Panc1 (cell line): Measurements from ENCODE around the gene HOXD3. TPM values are rescaled to one million over a fixed set of nuclear protein-coding genes. Genes with fewer than 3 reads are reported as not detected.

Experiments
- ATAC-seq: fragments of 200-7000 bp; cut with Tn5 transposase; 2 replicates; pipeline ENCODE4 v1.9.1; 2020; ENCODE audit warnings: mild to moderate bottlenecking, moderate library complexity
- BruUV-seq: library from RNA; stranded (reverse); fragments of 400-500 nt; replicated peaks from 2 replicates; lab custom pipeline; 2021; lab: Mats Ljungman, UMichigan
- CTCF ChIA-PET: fragments of 300-600 bp; sonication (Branson Sonifier 250); formaldehyde crosslinking; loops from one replicate; lab custom pipeline; 2022; ENCODE audit warnings: antibody characterized with exemption; lab: Charles Lee
- POLR2A ChIA-PET: fragments of 300-600 bp; sonication (Branson Sonifier 250); formaldehyde crosslinking; loops from one replicate; lab custom pipeline; 2022; ENCODE audit warnings: antibody characterized with exemption; lab: Charles Lee
- DNase-seq: peaks from one replicate; pipeline ENCODE4 v3.0.0-alpha.2; 2010; ENCODE audit warnings: low read depth, low spot score
- H3K27ac ChIP-seq: 2 replicates; pipeline ENCODE4 v1.5.1; 2011; ENCODE audit warnings: mild to moderate bottlenecking, low read length, inconsistent platforms
- H3K27me3 ChIP-seq: fragments of 200-500 bp; sonication (Bioruptor generic); 2 replicates; pipeline ENCODE4 v1.6.0; 2014; ENCODE audit warnings: low read length, inconsistent platforms; ENCODE audit not compliant: control insufficient read depth, insufficient read depth
- H3K36me3 ChIP-seq: fragments of 200-500 bp; sonication (Bioruptor generic); 2 replicates; pipeline ENCODE4 v1.5.1; 2014; ENCODE audit warnings: inconsistent platforms, mild to moderate bottlenecking, low read length, moderate library complexity; ENCODE audit not compliant: control insufficient read depth, insufficient read depth
- H3K4me1 ChIP-seq: 2 replicates; pipeline ENCODE4 v1.5.1; 2011; ENCODE audit warnings: inconsistent platforms, mild to moderate bottlenecking, low read length, moderate library complexity; ENCODE audit not compliant: control insufficient read depth, insufficient read depth
- H3K4me3 ChIP-seq, 2 experiments: 2 replicates each; pipeline ENCODE4 v1.5.1; 2011 to 2012; ENCODE audit warnings: low read depth in 2 of 2, low read length in 2 of 2, mild to moderate bottlenecking in 2 of 2, inconsistent platforms in 1 of 2, moderate library complexity in 1 of 2
- H3K9me3 ChIP-seq: fragments of 200-500 bp; sonication (Bioruptor generic); 2 replicates; pipeline ENCODE4 v1.5.1; 2014; ENCODE audit warnings: low read depth, mild to moderate bottlenecking, inconsistent platforms, low read length, moderate library complexity; ENCODE audit not compliant: control insufficient read depth, insufficient read depth
- POLR2AphosphoS5 ChIP-seq: IDR thresholded peaks from 2 replicates; pipeline ENCODE4 v1.6.1; 2012; ENCODE audit warnings: mild to moderate bottlenecking, low read depth, low read length, moderate library complexity
- SIN3A ChIP-seq: IDR thresholded peaks from 2 replicates; pipeline ENCODE4 v1.6.1; 2012; ENCODE audit warnings: low read depth, mild to moderate bottlenecking, low read length, moderate library complexity, borderline replicate concordance; ENCODE audit not compliant: insufficient read depth
- TCF7L2 ChIP-seq: IDR thresholded peaks from 2 replicates; pipeline ENCODE4 v1.6.1; 2011; ENCODE audit warnings: mild to moderate bottlenecking, low read depth, low read length, inconsistent platforms
- in situ Hi-C: cut with HindIII; loops from 2 replicates; pipeline ENCODE4 v1.10.0; 2016; ENCODE audit warnings: low sequenced_read_pairs, low pct_unique_long_range_greater_than_20kb
- intact Hi-C: fragments of 100-400 bp; cut with micrococcal nuclease; formaldehyde crosslinking; loops from one replicate; pipeline ENCODE4 v1.10.0; 2022; ENCODE audit not compliant: unreplicated experiment
- total RNA-seq: library from RNA; stranded (reverse); gene quantifications from one replicate; pipeline ENCODE4 v1.2.1, GENCODE V29; 2021; ENCODE audit not compliant: unreplicated experiment
- TF ChIP-seq, protein P1 (sequence below): fragments of 450-650 bp; IDR thresholded peaks from 2 replicates; pipeline ENCODE4 v1.5.1; 2017; ENCODE audit warnings: mild to moderate bottlenecking
- TF ChIP-seq, protein P2 (sequence below), 2 experiments: IDR thresholded peaks; 2 replicates each; pipeline ENCODE4 v1.6.1; 2011 to 2012; ENCODE audit warnings: low read depth in 2 of 2, control low read depth in 1 of 2, low read length in 1 of 2, mild to moderate bottlenecking in 1 of 2, moderate library complexity in 1 of 2; ENCODE audit not compliant: insufficient read depth in 1 of 2

The HOXD3 gene
- total RNA-seq, 1 experiment from 2014 or later: 1.8 TPM

DNA sequence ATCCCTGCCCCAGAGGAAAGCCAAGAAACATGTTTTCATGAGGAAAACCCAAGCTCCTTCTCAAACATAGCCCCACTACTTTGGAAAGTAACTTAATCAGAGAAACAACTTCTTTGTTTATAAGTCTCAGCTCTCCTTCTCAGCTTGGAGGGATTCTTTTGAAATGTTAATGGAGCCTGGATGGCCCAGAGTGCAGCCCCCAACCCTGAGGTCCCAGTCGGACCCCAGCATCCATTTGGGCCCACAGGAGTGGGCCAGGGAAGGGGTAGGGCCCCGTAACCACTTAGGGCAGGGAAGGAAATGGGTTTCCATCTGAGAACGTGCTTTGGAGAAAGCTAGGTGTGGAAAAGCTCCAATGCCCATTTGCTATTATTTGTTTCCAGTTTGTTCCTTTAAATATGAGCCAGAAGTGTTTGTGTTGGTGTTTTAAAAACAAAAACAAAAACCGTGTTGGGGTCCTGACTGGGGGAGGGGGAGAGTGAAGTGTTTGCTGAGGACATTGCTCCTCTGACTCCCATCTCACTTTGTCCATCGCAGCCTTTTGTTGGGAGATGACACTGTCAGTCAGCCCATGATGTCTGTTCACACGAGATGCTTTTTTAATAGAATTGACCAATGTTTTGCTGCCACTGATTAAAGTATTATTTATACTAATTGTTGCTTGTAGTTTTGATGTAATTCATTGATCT, 1.6 kb upstream of the HOXD3 start:
- H3K27ac ChIP-seq: no peak overlapping the region
- peaks cover 2% of the 10 kb centered on the region; the same call in 1 of the 2 replicates for H3K27me3 ChIP-seq
- TF ChIP-seq POLR2AphosphoS5: no peak
- TF ChIP-seq SIN3A: no peak
- TF ChIP-seq, protein P1, sequence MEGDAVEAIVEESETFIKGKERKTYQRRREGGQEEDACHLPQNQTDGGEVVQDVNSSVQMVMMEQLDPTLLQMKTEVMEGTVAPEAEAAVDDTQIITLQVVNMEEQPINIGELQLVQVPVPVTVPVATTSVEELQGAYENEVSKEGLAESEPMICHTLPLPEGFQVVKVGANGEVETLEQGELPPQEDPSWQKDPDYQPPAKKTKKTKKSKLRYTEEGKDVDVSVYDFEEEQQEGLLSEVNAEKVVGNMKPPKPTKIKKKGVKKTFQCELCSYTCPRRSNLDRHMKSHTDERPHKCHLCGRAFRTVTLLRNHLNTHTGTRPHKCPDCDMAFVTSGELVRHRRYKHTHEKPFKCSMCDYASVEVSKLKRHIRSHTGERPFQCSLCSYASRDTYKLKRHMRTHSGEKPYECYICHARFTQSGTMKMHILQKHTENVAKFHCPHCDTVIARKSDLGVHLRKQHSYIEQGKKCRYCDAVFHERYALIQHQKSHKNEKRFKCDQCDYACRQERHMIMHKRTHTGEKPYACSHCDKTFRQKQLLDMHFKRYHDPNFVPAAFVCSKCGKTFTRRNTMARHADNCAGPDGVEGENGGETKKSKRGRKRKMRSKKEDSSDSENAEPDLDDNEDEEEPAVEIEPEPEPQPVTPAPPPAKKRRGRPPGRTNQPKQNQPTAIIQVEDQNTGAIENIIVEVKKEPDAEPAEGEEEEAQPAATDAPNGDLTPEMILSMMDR: no peak
- TF ChIP-seq TCF7L2: no peak
- TF ChIP-seq, protein P2, sequence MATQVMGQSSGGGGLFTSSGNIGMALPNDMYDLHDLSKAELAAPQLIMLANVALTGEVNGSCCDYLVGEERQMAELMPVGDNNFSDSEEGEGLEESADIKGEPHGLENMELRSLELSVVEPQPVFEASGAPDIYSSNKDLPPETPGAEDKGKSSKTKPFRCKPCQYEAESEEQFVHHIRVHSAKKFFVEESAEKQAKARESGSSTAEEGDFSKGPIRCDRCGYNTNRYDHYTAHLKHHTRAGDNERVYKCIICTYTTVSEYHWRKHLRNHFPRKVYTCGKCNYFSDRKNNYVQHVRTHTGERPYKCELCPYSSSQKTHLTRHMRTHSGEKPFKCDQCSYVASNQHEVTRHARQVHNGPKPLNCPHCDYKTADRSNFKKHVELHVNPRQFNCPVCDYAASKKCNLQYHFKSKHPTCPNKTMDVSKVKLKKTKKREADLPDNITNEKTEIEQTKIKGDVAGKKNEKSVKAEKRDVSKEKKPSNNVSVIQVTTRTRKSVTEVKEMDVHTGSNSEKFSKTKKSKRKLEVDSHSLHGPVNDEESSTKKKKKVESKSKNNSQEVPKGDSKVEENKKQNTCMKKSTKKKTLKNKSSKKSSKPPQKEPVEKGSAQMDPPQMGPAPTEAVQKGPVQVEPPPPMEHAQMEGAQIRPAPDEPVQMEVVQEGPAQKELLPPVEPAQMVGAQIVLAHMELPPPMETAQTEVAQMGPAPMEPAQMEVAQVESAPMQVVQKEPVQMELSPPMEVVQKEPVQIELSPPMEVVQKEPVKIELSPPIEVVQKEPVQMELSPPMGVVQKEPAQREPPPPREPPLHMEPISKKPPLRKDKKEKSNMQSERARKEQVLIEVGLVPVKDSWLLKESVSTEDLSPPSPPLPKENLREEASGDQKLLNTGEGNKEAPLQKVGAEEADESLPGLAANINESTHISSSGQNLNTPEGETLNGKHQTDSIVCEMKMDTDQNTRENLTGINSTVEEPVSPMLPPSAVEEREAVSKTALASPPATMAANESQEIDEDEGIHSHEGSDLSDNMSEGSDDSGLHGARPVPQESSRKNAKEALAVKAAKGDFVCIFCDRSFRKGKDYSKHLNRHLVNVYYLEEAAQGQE (IDR thresholded peaks at IDR 0.05; ENCODE audit: insufficient read depth in 1 of 2, low read depth in 2 of 2, low read length in 1 of 2): no peak
- ChIA-PET CTCF (interaction anchor here (0.6 to 1.5 kb wide), 2 partner anchors 300 to 1900 kb away, joined by 3 to 5 read pairs; no protein-coding TSS in a partner anchor), POLR2A (no interaction called here)
- peaks cover 3% of the 10 kb centered on the region; the same call in 1 of the 2 replicates for H3K4me1 ChIP-seq
- no peak overlapping the region for H3K4me3 ChIP-seq
- in situ Hi-C loops: no loop called here
- no peaks in the 10 kb centered on the region for H3K36me3 ChIP-seq
- BruUV-seq: no TSS peak
- no peak for ATAC-seq
- H3K9me3 ChIP-seq: no peaks in the 10 kb centered on the region
- no peak for DNase-seq
- intact Hi-C loops: no loop called here

DNA sequence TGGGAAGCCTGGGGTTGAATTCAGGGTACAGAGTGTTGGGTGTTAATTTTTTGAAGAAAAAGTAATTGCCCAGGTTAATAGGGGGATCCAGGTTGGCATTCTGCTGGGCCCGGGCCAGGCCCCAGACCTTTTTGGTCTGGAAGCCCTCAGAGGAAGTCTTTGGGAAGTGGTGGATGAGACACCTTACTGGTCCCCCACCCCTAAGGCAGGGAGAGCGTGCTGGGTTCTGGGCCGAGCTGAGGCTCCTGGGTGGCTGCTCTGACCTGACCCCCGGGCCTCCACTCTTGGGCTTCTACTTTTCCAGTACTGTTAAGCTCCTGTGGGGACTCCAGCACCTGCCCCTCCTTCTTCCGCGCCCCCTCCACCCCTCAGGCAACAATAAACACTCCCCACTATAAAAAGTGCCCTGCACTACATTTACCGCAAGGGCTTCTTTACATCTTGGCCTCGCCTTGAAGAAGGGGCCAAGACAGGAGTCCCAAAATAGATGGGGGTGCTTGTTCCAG, 753 bp upstream of the HOXD3 start:
- ATAC-seq (no peak), DNase-seq (no peak)
- Histone ChIP-seq H3K4me3 (no peak overlapping the region), H3K27ac (no peak overlapping the region), H3K36me3 (no peaks in the 10 kb centered on the region), H3K4me1 (peaks cover 3% of the 10 kb centered on the region; the same call in 1 of the 2 replicates), H3K27me3 (peaks cover 2% of the 10 kb centered on the region; the same call in 1 of the 2 replicates), H3K9me3 (no peaks in the 10 kb centered on the region)
- in situ Hi-C loops: no loop called here
- POLR2A ChIA-PET: interaction anchor here (0.5 kb wide), 1 partner anchor 1052 kb away, joined by 3 read pairs; no protein-coding TSS in a partner anchor
- no peak for TF ChIP-seq POLR2AphosphoS5
- TF ChIP-seq, protein P2 (IDR thresholded peaks at IDR 0.05; ENCODE audit: insufficient read depth in 1 of 2, low read depth in 2 of 2, low read length in 1 of 2): no peak
- TF ChIP-seq SIN3A: no peak
- TF ChIP-seq, protein P1: no peak
- no peak for TF ChIP-seq TCF7L2
- no TSS peak for BruUV-seq
- intact Hi-C loops: no loop called here
- CTCF ChIA-PET: interaction anchor here (1.5 kb wide), 1 partner anchor 299 kb away, joined by 5 read pairs; no protein-coding TSS in a partner anchor
